ENCODE results near the gene CASTOR1.

CASTOR1 gene

GRCh38 chr22:30297991-30298701 is 8.8 kb upstream of the CASTOR1 start:
- no peak for DNase-seq

DNA sequence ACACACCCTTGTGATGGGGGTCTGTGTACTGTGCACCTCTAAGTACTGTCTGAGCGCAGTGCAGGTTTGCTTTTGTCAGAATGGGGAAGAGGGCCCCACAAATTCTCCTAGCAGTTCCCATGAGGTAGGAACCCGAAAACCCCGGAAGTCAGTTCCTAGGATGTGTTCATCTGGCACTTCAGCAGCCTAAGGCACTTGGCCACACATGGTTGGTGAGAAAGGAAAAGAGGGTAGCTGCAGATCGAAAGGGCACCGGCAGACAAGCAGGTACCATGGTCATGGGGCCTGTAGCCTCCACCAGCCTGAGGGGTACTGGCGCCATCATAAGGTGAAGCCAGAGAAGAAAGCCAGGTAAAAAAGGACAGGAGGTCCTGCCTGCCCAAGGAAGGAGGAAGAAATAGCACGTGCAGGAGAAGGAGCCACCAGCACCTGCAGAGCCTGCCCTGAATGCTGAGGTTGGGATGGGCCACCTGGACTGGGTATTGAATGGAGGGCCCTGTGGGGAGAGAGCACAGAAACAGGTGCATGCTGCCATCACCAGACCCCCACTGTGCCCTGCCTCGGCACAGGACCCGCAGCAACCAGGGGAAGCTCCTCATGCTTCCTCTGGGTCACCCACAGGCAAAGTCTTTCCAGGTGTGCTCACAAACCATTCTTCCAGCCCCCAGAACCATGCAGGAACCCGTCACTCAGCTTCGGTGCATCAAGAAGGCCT is 8.1 kb upstream of the CASTOR1 start:
- no peak for DNase-seq

DNA sequence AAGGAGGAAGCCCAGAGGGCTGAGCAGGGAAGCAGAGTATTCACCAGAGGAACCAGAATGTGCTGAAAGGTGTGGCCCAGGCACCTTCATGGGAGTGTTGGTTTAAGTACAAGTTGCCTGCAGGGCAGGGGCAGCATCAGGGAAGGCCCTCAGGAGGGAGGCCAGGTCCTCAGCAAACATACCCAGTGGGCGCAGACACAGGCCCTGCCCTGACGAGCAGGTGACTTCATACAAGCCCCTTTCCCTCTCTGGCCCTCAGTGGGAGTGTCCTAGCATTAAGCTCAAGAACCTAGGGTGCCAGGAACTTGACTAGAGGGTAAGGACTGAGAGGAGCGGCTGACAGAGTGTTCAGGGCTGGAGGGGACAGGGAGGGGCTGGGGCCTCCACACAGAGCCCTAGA is 7.5 kb upstream of the CASTOR1 start:
- DNase-seq: no peak

GRCh38 chr22:30296324-30296723 is 7.0 kb upstream of the CASTOR1 start:
- DNase-seq: no peak

DNA sequence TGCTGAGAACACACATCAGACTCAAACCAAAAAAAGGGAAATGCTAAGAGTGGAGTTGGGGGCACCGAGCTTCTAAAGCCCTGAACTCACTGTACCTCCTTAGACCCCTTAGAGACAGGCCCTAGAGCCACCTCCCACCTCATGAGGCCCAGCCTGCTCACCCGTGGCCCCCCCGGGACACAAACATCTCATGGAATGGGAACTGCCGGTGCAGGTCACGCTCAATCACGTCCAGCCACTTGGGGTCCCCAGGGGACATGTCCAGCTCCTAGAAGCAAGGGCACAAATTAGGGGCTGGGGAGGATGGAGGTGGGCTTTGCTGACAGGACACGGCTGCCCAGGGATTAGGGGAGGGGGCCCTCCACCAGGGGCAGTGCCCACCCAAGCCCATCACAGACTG is 6.3 kb upstream of the CASTOR1 start:
- no peak for DNase-seq

DNA sequence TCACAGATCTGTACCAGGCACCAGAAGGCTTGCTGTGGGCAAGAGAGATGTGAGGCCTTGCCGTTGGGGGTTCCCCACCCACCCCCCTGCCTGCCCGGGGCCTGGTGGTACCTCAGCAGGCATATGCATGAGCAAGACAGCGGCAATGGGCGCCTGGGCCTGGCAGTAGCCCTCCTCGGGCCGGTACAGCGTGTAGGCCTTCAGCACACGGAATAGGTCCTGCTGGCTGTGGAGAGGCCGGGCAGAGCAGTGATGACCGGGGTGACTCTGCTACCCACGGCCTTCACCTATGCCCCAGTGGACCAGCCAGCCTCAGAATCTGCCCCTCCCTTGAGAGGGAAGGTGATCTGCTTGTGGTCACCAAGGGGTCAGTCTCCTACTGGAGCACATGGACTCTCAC is 5.5 kb upstream of the CASTOR1 start:
- no peak for DNase-seq

DNA sequence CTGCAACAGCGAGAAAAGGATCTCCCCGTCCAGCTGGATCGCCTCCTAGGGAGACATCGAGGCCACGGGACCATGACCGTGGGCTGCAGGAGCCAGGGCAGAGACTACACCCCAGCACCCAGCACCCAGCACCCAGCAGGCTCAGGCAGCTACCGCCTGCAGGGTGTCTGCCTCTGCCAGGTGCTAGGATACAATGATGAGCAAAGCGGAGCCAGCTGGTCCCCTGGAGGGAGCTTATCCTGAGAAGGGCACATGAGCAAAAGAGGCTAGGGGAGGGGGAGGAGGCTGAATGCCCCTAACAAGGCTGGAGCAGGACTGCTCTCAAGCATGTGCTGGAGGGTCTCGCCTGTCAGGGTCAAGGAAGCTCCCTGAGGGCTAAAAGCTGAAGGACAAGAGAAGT is 4.8 kb upstream of the CASTOR1 start:
- DNase-seq: no peak

GRCh38 chr22:30293026-30293425 is 3.7 kb upstream of the CASTOR1 start:
- DNase-seq: no peak

GRCh38 chr22:30292069-30292970 is 3.0 kb upstream of the CASTOR1 start:
- no peak for DNase-seq

GRCh38 chr22:30291058-30291892 is 2.0 kb upstream of the CASTOR1 start:
- DNase-seq: no peak

GRCh38 chr22:30290342-30291057 is 1.2 kb upstream of the CASTOR1 start:
- DNase-seq: no peak

DNA sequence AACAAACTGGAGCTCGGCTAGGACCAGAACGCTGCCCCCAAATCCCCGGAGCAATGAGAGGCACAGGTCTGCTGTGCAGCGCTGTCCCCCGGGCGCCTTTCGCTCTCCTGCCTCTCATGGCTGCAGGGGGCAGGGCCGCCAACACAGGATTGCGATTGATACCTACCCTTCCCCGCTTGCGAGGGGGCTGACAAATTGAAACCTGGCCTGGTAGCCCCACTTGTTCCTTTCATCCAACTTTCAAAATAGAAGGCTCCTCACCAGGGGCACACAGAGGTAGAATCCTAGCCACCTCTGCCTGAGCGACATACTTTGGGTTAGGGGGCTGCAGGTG is 642 bp upstream of the CASTOR1 start:
- DNase-seq: no peak

DNA sequence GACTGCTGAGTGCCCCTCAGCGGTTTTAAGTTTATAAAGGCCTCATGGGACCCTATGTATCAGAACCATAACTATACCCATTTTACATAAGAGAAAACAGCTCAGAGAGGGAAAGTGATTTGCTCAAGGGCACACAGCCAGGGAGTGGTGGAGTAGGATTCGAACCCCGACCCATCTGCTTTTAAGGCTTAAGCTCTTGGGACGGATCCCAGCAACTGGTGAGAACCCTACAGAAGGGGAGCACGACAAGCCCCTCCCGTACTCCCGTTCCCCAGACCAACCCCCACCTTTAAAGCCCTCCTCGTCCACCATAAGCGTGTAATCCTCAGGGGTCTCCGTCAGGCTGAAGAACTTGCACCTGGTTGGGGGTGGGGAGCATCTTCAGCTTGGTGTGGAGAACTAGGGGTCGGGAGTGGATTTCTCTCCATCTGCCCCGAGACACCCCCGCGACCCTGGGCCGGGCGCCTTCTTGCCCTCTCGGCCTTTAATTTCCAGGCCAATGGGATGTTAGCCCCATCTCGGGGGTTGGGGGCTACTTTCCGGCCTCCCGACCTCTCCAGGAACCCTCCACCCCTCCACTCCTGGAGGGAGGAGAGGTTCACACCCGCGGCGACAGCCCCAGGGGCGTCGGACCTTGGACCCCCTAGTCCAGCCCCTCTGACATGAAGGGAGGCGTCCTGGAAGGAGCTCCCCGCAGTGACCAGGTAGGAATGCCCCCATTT is 725 bp downstream of the CASTOR1 start:
- DNase-seq: no peak

- peak; percentile 71 for DNase-seq
These were observed 1.5 kb downstream of the CASTOR1 start for GRCh38 chr22:30287648-30288418.

DNA sequence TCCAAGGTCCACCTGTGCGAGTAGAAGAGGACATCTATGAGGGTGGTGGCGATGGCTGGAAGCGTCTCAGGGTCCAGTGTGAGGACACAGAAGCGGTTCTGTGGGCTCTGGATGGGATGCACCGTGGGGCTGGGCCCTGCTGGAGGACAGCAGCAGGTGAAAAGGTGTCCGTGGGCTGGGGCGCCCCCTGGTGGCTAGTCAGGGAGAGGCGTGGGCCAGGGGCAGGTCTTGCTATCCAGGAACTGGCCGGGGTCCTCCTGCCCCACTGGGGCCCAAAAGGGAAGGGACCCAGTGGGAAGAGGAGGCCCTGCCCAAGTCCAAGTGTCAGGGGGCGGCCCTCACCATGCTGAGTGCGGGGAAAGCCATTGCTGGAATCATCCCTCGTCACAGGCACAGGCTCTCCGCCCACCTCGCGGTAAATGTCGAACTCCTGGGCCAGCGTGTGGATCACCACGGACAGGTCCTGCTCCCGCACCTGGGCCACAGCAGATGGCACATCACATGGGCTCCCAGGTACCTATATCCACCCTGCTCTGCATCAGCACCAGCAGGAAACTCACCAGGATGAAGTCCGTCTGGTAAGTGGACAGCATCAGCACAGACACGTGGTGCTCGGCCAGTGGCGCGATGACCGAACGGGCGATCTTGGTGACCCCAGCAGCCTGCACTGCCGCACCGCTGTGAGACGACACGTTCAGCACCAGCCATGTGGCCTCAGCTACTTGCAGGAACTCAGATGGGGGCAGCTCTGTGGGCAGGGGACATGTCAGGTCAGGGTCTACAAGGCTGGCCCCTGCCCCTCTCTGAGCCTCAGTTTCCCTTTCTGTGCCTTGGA is 2.3 kb downstream of the CASTOR1 start:
- no peak for DNase-seq

DNA sequence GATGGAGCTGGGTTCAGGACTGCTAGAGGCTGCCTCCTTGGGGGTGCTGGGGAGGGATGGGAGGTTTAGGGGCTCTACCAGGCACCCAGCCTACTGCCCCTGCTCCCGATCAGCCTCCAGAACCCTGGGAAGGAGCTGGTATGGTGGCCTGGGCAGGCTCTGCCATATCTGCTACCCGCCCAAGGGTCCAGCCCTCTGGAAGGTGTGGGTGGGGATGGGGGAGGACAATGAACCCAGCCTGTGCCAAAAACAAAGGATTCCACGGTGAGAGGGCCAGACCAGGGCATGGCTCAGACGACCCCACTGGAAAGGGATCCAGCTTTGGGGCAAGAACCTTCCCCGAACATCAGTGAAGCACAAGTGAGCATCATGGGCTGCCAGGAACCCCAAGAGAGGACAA is 3.0 kb downstream of the CASTOR1 start:
- DNase-seq: no peak

- no peak for DNase-seq
These were observed 3.5 kb downstream of the CASTOR1 start for GRCh38 chr22:30285846-30286200.

GRCh38 chr22:30285176-30285845 is 4.0 kb downstream of the CASTOR1 start:
- DNase-seq: no peak

DNA sequence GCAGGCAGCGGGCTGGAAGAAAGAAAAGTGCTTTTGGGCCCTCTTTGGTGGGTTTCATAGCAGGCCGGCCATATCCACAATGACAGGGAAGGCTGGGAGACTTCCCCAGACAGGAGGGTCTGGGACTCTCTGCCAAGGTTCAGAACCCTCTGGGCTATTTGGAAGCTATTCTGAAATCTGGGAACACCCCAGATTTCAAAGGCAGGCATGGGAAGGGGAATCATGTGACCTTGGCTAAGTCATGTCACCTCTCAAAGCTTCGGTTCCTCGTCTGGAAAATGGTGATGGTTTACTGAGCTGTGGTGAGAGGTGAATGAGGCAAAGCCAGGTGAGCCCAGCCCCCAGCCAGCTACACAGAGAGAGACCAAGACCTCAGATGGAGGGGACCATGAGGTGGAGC is 4.6 kb downstream of the CASTOR1 start:
- DNase-seq: no peak

All from amniotic stem cell (primary cell).